HL-60/S4 treated with phorbol 12-myristate 13-acetate at 8.2 ng/mL for 4 days and 3 days (cell line): Measurements from ENCODE around the gene TMED4.

Experiments used
- in situ Hi-C: fragments of 300-500 bp; cut with MboI; formaldehyde crosslinking; loops from 2 replicates; pipeline ENCODE4 v1.15.0; 2022; ENCODE audit warnings: low sequenced_read_pairs

The TMED4 gene

GRCh38 chr7:44581879-44582603 is at the start of gene TMED4:
Gene TMED4 (minus strand): TSS chr7:44582231. CDS start chr7:44582206, 25 bp downstream.
- in situ Hi-C loops, result loop anchor here (25.0 kb wide), 2 partner anchors 255 to 555 kb away; partner anchors contain the start of gene H2AZ2

DNA sequence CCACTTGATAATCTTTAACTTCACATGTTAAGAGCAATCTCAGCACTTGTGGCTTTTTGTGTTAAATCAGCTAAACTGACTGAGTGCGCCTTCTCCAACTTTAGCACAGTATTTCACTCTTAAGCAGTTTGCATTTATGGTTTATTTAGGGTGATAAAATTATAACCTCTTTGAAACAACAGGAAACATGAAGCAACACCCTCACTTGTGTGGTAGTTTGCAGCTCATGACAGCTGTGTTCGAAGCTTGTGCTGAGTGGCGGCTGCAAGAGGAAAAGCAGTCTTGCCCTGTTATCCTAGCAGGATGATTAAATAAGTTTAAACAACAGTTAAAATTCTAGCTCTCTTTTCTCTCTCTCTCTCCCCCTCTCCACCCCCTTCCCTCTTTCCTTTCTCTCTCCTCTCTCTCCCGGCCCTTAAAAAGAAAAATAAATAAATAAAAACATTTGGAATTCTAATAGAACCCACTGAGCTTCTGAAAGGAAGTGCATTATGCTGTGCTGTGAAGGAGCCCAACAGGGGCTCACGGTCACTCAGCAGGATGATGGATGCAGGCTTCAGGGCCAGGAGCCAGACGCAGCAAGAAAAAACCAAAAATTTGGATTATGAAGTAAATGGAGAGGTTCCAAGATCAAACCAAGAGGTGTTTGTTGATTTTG is 49.6 kb upstream of the TMED4 start:
- in situ Hi-C loops, result no loop called here

- in situ Hi-C loops, result no loop called here
These were observed 48.9 kb upstream of the TMED4 start for GRCh38 chr7:44630792-44631457.

DNA sequence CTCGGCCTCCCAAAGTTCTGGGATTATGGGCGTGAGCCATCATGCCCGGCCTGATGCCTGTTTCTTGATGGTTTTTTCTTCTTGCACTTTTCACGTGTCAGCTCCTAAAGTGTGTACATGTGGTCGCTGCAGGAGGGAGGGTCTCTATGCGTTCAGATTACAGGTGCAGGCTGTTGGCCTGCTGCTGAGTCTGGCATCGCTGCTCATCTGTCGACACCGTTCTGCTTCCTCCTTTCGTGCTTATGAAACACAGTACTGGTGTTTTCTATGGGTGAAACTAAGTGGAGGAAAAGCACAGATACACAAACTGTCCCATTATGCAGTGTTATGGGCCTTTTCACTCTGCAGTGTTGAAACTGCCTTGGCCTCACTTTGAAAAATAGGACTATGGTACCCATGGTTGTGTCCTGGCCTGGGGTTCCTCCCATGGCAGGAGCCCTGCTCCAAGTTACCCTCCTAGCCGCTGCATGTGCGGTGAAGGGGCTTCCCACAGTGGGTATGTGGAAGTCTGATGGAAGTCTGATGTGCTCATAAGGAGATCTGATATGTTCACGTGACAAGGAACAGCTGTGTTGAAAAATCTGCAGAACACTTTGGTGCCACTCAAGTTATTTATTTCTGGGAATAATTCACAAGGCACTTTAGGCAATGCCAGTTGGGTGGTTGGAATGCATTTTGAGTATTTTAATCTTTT is 47.9 kb upstream of the TMED4 start:
- in situ Hi-C loops, result no loop called here

GRCh38 chr7:44626620-44627019 is 44.6 kb upstream of the TMED4 start:
- in situ Hi-C loops, result no loop called here

DNA sequence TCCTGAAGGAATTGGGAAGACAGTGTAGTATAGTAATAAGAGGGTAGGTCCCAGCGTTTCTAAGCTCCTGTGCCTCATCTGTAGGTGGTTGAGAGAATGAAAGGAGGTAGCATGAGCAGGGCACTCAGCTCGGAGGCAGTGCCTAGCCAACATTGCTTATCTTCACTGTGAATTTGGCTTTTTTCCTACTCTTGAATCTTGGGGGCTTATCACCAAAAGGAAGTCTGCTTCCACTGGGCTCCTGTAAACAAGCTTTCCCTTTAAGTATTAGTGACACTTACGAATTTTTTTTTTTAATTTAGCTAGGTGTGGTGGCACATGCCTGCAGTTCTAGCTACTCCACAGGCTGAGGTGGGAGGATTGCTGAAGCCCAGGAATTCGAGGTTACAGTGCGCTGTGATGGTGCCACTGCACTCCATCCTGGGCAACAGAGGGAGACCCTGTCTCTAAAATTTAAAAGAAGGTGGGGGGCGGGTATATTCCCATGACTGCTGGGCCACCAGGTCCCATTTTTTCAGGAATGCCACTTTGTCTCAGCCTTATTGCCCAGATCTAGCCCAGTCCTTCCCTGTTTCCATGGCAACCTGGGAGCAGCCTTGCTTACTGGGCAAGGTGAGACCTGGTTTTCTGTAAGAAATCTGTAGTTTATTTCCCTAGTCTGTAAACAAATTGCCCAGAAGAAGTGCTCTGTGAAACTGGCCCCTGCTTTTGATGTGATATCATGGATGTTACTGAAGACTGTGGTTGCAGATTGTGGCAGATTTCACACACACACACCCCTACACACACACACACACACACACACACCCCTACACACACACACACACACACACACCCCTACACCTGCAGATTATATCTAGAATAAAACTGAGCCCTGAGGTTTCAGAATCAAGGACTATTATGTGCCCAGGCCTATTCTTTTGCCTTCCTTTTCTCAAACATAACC is 43.8 kb upstream of the TMED4 start:
- in situ Hi-C loops, result no loop called here

DNA sequence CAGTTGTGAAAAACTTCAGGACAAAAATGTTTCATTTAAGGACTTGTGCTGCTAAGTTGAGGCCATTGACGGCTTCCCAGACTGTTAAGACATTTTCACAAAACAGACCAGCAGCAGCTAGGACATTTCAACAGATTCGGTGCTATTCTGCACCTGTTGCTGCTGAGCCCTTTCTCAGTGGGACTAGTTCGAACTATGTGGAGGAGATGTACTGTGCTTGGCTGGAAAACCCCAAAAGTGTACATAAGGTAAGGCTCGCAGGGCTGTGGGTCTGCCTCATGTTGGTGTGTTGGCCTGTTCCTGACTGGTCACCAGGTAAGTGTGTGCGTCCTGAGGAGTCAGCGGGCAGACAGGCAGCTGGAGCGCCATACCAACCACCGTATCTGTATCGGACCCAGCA is 42.3 kb upstream of the TMED4 start:
- in situ Hi-C loops, result no loop called here

- in situ Hi-C loops, result no loop called here
These were observed 40.5 kb upstream of the TMED4 start for GRCh38 chr7:44622342-44623151.

GRCh38 chr7:44621750-44622103 is 39.7 kb upstream of the TMED4 start:
- in situ Hi-C loops, result no loop called here

DNA sequence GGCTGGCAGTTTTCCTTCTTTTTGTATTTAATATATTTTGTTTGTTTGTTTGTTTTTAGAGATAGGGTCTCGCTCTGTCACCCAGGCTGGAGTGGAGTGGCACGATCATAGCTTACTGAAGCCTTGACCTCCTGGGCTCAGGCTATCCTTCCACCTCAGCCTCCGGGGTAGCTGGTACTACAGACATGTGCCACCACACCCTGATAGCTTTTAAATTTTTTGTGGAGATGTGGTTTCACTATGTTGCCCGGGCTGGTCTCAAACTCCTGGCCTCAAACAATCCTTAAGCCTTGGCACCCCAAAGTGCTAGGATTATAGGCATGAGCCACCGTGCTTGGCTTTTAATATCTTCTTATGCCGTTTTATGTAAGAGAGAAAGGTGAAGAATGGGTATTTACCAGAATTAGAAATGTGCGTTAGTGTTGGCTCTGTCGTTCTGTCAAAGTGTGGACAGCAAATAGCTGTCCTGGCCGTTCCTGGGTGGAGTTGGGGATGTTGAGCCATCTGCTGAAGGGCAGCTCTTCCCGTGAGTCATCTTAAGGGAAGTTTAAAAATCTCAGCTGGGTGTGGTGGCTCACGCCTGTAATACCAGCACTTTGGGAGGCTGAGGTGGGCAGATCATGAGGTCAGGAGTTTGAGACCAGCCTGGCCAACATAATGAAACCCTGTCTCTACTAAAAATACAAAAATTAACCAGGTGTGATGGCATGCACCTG is 39.2 kb upstream of the TMED4 start:
- in situ Hi-C loops, result no loop called here

- in situ Hi-C loops, result no loop called here
These were observed 36.7 kb upstream of the TMED4 start for GRCh38 chr7:44618753-44619152.

DNA sequence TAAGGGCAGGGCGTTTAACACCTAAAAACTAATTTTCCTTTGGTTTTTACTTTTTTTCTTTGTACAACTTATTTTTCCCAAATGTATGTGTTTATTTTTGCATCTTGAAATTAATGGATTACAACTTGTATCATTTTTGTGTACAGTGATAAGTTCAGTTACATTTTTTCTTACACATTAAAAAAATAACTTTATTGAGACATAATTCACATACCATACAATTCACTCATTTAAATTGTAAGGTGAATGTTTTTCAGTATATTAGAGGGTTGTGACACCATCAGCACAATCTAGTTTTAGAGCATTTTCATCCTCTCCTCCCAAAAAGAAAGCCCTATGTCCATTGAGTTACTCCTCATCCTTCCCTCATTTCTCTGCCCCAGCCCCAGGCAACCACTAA is 36.0 kb upstream of the TMED4 start:
- in situ Hi-C loops, result no loop called here

DNA sequence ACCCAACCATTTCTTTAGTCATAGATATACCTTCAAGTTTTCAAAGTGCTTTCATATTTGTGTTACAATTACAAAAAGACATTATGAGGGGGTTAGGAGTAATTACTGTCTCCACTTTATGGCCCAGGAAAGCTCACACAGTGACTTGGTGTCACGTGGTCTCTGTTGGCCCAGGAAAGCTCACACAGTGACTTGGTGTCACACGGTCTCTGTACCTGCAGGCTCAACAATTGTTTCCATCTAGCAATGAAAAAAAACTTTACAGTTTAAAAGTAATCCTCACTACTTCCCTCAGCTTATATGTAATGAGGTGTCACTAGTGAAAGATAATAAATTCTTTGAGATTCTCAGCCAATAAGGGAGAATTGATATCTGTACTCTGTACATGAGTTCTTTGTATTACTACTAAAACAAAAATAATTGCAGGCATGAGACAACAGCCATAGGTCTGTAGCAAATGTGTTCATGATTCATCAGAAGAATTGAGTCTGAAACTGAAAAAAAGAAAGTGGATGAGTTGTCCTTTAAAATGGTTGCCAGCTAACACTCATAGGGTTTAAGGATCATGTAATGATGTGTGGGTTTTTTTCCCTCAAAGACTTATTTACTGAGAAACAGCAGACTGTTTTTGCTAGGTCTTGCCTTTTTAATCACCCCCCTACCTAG is 35.3 kb upstream of the TMED4 start:
- in situ Hi-C loops, result no loop called here

DNA sequence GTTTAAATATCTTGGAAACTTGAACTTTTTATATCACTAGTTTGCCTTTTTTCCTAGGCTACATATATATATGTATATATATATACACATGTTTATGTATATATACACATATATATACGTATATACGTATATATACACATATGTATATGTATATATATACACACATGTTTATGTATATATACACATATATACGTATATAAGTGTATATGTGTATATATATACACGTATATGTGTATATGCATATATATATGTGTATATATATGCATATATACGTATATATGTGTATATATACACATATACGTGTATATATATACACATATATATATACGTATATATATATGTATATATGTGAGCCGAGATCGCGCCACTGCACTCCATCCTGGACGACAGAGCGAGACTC is 34.5 kb upstream of the TMED4 start:
- in situ Hi-C loops, result no loop called here

GRCh38 chr7:44615793-44616192 is 33.8 kb upstream of the TMED4 start:
- in situ Hi-C loops, result no loop called here

DNA sequence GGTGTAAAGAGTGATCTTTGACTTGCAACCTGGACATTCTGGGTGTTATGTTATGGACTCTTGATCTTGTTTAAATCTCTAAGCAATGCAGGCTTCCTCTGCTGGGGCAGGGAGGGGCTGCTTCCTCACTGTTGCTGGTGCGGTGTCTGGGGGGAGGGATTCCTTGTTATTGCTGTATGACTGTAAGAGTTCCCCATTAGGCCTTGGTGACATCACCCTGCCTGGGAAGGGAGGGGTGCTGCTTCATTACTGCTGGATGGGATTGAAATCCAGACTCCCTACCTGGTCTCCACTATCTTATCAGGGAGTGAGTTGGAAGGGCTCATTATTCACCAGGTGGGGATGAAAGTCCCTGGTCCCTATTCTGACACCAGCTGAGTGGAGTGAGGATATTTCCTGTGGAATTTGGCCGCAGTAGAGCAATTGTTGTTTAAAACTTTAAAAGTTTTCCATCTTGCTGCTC is 33.1 kb upstream of the TMED4 start:
- in situ Hi-C loops, result no loop called here

GRCh38 chr7:44609829-44610228 is 27.8 kb upstream of the TMED4 start:
- in situ Hi-C loops, result no loop called here

DNA sequence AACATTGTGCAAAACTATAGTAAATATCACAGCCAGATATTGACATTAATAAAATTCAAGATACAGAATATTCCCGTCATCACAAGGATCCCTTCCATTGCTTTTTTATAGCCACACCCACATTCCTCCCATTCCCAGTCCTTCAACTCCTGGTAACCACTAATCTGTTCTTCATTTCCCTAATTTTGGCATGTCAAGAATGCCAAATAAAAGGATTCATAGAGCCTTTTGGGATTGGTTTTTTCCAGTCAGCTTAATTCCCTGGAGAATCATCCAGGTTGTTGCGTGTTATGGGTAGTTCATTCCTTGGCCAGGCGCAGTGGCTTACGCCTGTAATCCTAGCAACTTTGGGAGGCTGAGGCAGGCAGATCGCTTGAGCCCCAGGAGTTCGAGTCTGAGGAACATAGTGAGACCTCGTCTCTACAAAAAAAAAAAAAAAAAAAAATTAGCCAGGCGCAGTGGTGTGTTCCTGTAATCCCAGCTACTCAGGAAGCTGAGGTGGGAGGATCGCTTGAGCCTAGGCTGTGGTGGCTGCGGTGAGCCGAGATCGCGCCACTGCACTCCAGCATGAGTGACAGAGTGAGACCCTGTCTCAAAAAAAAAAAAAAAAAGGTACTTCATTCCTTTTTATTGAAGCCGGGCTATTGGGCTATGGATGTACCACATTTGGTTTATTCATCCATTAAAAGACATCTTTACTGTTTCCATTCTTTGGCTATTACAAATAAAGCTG is 27.1 kb upstream of the TMED4 start:
- in situ Hi-C loops, result no loop called here
